Stimulated activated CD4-positive, alpha-beta T cell treated with anti-CD3 and anti-CD28 coated beads, Interleukin-4, amount 100 ng/mL, for 1 hour (primary cell): ENCODE measurements around the gene SGIP1.

Source experiments
- DNase-seq: peaks from one replicate; pipeline ENCODE4 v3.0.0-alpha.2; 2020

SGIP1 gene

DNA sequence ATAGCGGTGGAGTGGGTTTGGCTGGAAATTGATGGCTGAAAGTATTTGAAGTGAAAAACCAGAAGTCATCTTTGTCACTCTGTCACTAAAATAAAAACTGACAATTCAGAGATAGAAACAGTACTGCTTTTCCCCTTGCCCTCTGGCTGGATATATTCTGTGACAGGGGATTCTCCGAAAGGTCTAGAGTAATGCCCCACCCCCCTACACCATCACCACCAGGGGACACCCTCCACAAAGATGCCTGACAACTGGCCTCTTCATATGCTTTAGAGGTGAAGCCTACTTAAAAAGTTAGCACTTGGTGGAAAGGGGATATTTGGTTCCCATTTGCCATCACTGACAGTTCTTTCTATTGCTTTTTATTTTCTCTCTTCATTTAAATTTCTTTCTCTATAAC, 73.5 kb downstream of the SGIP1 start:
- DNase-seq: no peak

DNA sequence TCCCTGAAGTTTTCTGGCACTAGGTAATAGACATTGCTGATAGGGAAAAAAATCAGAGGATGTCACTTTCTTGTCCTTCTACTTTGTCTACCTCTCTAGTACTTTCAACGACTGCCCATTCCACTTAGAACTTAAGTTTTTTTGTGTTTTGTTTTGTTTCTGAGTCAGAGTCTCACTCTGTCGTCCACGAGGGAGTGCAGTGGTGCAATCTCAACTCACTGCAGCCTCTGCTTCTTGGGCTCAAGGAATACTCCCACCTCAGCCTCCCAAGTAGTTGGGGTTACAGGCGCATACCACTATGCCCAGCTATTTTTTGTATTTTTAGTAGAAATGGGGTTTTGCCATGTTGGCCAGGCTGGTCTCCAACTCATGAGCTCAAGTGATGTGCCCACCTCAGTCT, 79.2 kb downstream of the SGIP1 start:
- no peak for DNase-seq

GRCh38 chr1:66617362-66618184, 83.6 kb downstream of the SGIP1 start:
- DNase-seq: no peak

DNA sequence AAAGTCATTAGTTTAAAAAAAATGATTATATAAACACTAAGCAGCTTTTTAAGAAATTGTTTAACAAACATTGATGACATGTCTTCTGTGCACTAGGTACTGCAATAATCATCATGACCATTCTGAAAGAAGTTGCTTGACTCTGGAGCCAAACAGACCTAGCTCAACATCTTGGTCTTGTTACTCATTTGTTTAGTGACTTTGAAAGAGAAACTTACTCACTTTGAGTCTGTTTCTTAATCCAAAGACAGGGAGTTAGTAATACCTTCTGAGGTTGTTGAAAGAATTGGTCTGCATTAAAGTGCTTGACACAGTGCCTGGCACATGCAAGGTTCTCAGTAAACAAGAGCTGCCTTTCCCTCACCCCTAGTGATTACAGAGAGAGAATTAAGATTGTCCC, 84.4 kb downstream of the SGIP1 start:
- no peak for DNase-seq

- no peak for DNase-seq
Observed at GRCh38 chr1:66623812-66624211, 89.9 kb downstream of the SGIP1 start.

GRCh38 chr1:66624412-66625060, 90.6 kb downstream of the SGIP1 start:
- no peak for DNase-seq

- DNase-seq: no peak
Observed at GRCh38 chr1:66626261-66626660, 92.3 kb downstream of the SGIP1 start.

DNA sequence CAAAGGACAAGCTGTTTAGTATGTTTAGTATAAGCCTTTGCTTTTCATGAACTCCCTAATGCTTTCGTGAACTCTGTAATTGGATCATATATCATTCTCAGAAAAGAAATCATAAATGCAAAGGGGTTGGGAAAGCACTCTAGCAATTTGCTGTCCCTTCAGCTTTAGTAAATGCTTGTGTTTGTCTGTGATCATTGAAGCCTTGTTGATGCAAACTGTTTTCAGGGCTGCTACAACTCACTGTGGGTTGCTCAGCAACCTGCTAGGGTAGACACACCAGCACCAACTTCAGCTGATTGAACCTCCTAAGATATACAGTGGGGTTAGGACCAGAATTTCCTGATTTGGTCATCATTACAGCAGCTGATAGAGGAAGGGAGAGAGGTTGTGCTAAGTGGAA, 95.0 kb downstream of the SGIP1 start:
- no peak for DNase-seq

DNA sequence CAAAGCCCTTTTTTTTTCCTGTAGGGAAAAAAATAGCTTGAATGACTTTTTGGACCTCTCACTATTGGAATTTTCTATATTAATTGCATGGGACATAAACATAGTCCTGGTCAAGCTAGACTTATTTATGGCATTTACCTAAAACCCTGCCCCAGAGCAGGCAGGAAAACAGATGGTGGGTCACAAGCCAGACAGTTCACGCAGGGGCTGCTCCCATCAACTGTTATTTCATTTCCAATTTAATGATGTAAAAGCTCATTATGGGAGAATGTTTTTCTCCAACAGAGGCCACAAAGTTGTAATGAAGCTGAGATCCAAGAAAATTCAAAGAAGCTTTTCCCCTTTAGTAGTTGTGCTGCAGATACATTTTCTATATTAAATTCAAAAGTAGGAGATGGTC, 99.2 kb downstream of the SGIP1 start:
- no peak for DNase-seq

DNA sequence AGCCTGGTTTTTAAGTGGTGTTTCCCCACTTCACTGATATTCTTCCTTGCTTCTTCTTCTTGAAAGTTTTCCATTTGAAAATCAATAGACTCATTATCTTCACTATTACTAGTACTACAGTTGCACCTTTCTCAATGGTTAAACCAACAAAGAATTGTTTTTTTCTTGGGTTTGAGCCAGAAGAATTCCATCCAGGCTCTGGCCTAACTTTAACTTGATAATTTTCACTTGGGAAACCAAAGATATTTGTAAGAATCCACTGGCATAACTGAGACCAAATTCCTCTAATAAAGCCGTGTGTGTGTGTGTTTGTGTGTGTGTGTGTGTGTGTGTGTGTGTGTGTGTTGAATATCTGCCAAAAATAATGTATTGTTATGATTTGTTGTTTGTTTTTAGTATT, 103.2 kb downstream of the SGIP1 start:
- no peak for DNase-seq

DNA sequence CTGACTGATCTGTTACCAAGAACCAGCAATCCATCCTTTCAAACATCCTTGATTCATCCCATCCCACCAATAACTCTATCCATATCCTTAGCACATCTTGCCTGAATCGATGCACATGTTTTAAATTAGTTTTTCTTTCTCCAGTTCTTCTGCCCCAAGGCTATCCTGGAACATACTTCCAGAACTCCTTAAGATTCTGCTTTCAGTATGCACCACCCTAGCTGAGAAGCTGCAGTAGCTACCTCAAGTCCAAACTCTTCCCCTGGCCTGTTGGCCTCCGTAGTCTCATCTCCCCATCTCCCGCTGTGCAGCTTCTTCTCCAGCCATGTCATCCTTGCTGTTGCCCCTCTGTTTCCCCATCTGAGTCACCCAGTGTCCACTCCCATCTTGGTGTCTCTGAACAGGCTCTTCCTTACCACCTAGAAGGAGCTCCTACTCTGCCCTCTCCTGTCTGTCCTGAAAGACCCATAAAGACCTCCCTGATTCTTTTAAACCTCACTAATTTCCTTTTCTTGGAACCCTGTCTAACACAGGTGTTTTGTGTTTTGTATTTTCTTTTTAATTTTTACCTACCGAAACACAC, 108.0 kb downstream of the SGIP1 start:
- no peak for DNase-seq

GRCh38 chr1:66642992-66643391, 109.0 kb downstream of the SGIP1 start:
- DNase-seq: no peak

- DNase-seq: no peak
Observed at GRCh38 chr1:66644331-66644730, 110.4 kb downstream of the SGIP1 start.

GRCh38 chr1:66648901-66649595, 115.1 kb downstream of the SGIP1 start:
- DNase-seq: no peak

GRCh38 chr1:66652556-66652955, 118.6 kb downstream of the SGIP1 start:
- DNase-seq: no peak

GRCh38 chr1:66654643-66655042, 120.7 kb downstream of the SGIP1 start:
- no peak for DNase-seq

DNA sequence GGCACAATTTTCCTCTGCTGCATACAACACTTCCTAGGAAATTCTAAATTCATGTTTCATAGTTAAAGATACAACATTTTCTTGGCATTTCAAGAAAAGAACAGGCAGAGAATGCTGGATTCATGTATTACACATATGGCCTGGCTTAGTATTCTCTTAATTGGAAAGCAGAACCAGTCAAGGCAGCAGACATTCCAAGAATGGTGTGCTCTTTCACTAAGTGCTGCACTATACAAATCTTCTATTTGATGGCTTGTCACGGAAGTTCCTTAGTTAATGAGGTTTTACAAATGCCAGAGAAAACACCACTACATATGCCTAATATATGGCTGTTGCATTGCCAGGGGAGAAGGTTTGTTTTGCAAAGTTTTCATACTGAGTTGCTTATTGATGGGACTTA, 137.5 kb downstream of the SGIP1 start:
- no peak for DNase-seq

DNA sequence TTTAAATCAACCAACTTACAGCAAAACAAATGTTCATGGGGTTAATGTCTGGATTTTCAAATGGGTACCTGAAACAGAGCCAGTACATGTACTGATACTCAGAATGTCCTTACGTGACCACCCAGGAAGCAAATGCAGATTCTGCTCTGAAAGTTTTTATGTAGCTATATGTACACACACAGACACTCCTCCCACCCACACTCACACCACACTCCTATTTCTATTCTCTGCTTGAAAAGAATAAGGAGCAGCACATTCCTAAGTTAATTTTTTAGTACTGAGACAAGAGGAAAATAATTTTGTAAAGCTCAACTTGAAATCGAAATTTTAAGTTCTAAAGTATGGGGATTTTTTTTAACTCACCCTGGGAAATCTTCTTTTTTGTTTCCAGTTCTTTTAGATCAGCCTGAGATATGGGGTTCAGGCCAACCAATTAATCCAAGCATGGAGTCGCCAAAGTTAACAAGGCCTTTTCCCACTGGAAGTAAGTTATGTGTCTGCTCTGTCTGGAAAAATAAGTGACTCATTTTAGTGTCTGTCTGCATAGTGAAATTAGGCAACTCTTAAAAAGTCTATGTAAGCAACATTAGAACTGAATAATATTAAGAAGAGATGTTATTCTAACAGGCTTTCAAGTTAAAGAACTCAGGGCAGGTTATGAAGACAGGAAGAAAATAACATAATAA, 142.8 kb downstream of the SGIP1 start:
- no peak for DNase-seq

DNA sequence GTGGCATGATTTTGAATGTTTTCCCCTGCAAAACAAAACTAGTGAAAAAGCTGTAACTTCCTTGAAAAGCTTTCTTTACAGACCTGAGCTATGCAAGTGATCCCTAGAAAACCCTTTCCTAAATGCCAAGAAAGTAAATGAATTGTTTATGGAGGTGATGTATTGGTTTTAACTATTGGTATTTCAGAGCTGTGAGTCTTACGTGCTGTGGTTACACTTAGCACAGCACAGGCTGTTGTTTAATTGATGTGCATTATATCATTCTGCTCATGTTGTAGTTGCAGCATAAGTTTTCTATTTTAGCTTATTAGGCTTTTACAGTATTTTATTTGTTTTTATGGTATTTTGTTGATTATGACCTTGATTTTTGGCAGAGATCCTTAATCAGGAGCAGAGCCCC, 144.2 kb downstream of the SGIP1 start:
- no peak for DNase-seq

- no peak for DNase-seq
Observed at GRCh38 chr1:66679140-66679539, 145.2 kb downstream of the SGIP1 start.

DNA sequence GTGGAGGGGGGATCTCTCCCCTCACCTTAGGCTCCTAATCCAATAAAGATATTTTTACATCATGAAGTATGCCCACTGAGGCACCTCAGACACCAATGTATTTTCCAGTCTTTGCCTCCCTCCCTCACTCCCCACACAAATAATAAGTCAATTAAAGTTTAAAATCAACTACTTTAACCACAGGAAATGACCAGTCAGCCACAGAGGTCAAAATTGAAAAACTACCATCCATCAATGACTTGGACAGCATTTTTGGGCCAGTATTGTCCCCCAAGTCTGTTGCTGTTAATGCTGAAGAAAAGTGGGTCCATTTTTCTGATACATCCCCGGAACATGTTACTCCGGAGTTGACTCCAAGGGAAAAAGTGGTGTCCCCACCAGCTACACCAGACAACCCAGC, 147.7 kb downstream of the SGIP1 start:
- DNase-seq: no peak

- no peak for DNase-seq
Observed at GRCh38 chr1:66682106-66682505, 148.2 kb downstream of the SGIP1 start.

- DNase-seq: no peak
Observed at GRCh38 chr1:66684353-66684752, 150.4 kb downstream of the SGIP1 start.
